CD14-positive monocyte (primary cell): Measurements from ENCODE around the gene SNX2. TPM values are rescaled to one million over a fixed set of nuclear protein-coding genes. Genes with fewer than 3 reads are reported as not detected.
"Not testable (repeated sequence)": the region's sequence is repeated elsewhere in the genome, so short reads cannot be mapped to it uniquely, and the experiment has no call there.

Source experiments
- DNase-seq, 3 donors: peaks; one replicate each; pipeline ENCODE4 v3.0.0-alpha.2; 2011 to 2022
- H2AFZ ChIP-seq: 2 replicates; pipeline ENCODE4 v1.6.0; 2012; ENCODE audit warnings: mild to moderate bottlenecking, low read depth, low read length, inconsistent platforms; ENCODE audit not compliant: insufficient read depth, poor library complexity, severe bottlenecking
- H3K27ac ChIP-seq, 2 donors: 1 replicate in 1 of 2; 2 replicates in 1 of 2; pipeline ENCODE4 v1.5.1; 2012 to 2013; ENCODE audit warnings: low read length in 2 of 2, control low read depth in 1 of 2, inconsistent platforms in 1 of 2, low read depth in 1 of 2, mild to moderate bottlenecking in 1 of 2
- H3K27me3 ChIP-seq, 2 donors: one replicate each; pipeline versions ENCODE4 v1.6.0 to v1.6.1; 2011 to 2013; ENCODE audit warnings: low read length in 2 of 2; ENCODE audit not compliant: control insufficient read depth in 2 of 2, insufficient read depth in 2 of 2
- H3K36me3 ChIP-seq, 2 donors: replicated peaks in 1 of 2; 1 replicate in 1 of 2; 2 replicates in 1 of 2; pipeline versions ENCODE4 v1.5.1 to v1.6.1; 2012 to 2013; ENCODE audit warnings: low read length in 2 of 2, control low read depth in 1 of 2, inconsistent platforms in 1 of 2, mild to moderate bottlenecking in 1 of 2; ENCODE audit not compliant: insufficient read depth in 2 of 2, control insufficient read depth in 1 of 2
- H3K4me1 ChIP-seq, 2 donors: 1 replicate in 1 of 2; 2 replicates in 1 of 2; pipeline versions ENCODE4 v1.5.1 to v1.6.1; 2012 to 2013; ENCODE audit warnings: low read length in 2 of 2, control low read depth in 1 of 2, inconsistent platforms in 1 of 2, mild to moderate bottlenecking in 1 of 2, moderate library complexity in 1 of 2; ENCODE audit not compliant: insufficient read depth in 2 of 2, control insufficient read depth in 1 of 2
- H3K4me2 ChIP-seq: replicated peaks from 2 replicates; pipeline ENCODE3; 2012; ENCODE audit warnings: low read length, moderate library complexity, mild to moderate bottlenecking; ENCODE audit not compliant: poor library complexity, severe bottlenecking; ENCODE audit errors: extremely low read depth
- H3K4me3 ChIP-seq, 3 experiments: fragments of 200-600 bp in 1 of 3; sonication (generic) in 1 of 3; replicated peaks in 1 of 3; 1 replicate in 2 of 3; 2 replicates in 1 of 3; pipeline ENCODE4 v1.5.1; 2011 to 2013; ENCODE audit warnings: low read length in 3 of 3, mild to moderate bottlenecking in 3 of 3, control low read depth in 2 of 3, low read depth in 2 of 3, inconsistent platforms in 1 of 3, moderate library complexity in 1 of 3
- H3K79me2 ChIP-seq: 2 replicates; pipeline ENCODE4 v1.6.0; 2012; ENCODE audit warnings: mild to moderate bottlenecking, control low read depth, inconsistent platforms, low read length, moderate library complexity; ENCODE audit not compliant: insufficient read depth
- H3K9ac ChIP-seq: 2 replicates; pipeline ENCODE4 v1.6.0; 2017; ENCODE audit warnings: low read length, mild to moderate bottlenecking; ENCODE audit not compliant: insufficient read depth, poor library complexity, severe bottlenecking
- H3K9me3 ChIP-seq, 2 donors: replicated peaks in 1 of 2; 1 replicate in 1 of 2; 2 replicates in 1 of 2; pipeline versions ENCODE4 v1.5.1 to v1.6.1; 2012 to 2013; ENCODE audit warnings: low read length in 2 of 2, control low read depth in 1 of 2; ENCODE audit not compliant: control insufficient read depth in 1 of 2, insufficient read depth in 1 of 2
- H4K20me1 ChIP-seq: 2 replicates; pipeline ENCODE4 v1.6.0; 2012; ENCODE audit warnings: mild to moderate bottlenecking, low read length, control low read depth, moderate library complexity; ENCODE audit not compliant: insufficient read depth
- H3K27ac Mint-ChIP-seq, 7 donors: one replicate each; pipeline ENCODE4 v1.8.0; 2020; ENCODE audit warnings: mild to moderate bottlenecking in 7 of 7, mixed read lengths in 7 of 7, moderate library complexity in 6 of 7, inconsistent platforms in 2 of 7
- H3K27me3 Mint-ChIP-seq, 3 donors: one replicate each; pipeline ENCODE4 v1.8.0; 2021 to 2022; ENCODE audit warnings: low read depth in 3 of 3, mild to moderate bottlenecking in 3 of 3, mixed read lengths in 3 of 3, moderate library complexity in 3 of 3, inconsistent platforms in 1 of 3
- H3K36me3 Mint-ChIP-seq, 2 donors: one replicate each; pipeline ENCODE4 v1.8.0; 2020; ENCODE audit warnings: mixed read lengths in 2 of 2, inconsistent platforms in 1 of 2, mild to moderate bottlenecking in 1 of 2
- H3K4me1 Mint-ChIP-seq: one replicate; pipeline ENCODE4 v1.8.0; 2020; ENCODE audit warnings: mild to moderate bottlenecking, mixed read lengths
- H3K4me3 Mint-ChIP-seq, 2 donors: one replicate each; pipeline ENCODE4 v1.8.0; 2020; ENCODE audit warnings: mild to moderate bottlenecking in 2 of 2, mixed read lengths in 2 of 2, moderate library complexity in 1 of 2
- H3K9me3 Mint-ChIP-seq, 7 donors: one replicate each; pipeline ENCODE4 v1.8.0; 2020 to 2022; ENCODE audit warnings: mixed read lengths in 7 of 7, mild to moderate bottlenecking in 6 of 7, moderate library complexity in 6 of 7, inconsistent platforms in 2 of 7
- WGBS: methylation state at CpG from one replicate; pipeline ENCODE4 v1.1.5; 2013; ENCODE audit warnings: missing lambda C conversion rate; ENCODE audit not compliant: insufficient coverage; 5-methylcytosine and 5-hydroxymethylcytosine counted together
- intact Hi-C, 2 donors: fragments of 100-400 bp; cut with micrococcal nuclease; formaldehyde crosslinking; loops; one replicate each; pipeline versions ENCODE4 v1.15.0 to v1.15.1; 2023
- polyA plus RNA-seq, 3 donors: library from polyadenylated mRNA; depleted of rRNA in 1 of 3; unstranded in 2 of 3; stranded (reverse) in 1 of 3; fragments of 300-500 nt in 2 of 3; fragments of >200 nt in 1 of 3; fragmentation: Illumina TruSeq in 2 of 3; gene quantifications; 1 replicate in 2 of 3; 2 replicates in 1 of 3; pipeline ENCODE4 v1.2.3, GENCODE V29; 2012 to 2021
- TF ChIP-seq, protein P1 (sequence below): fragments of 200-600 bp; IDR thresholded peaks from one replicate; pipeline ENCODE4 v1.8.0; 2022; ENCODE audit warnings: antibody characterized with exemption, mild to moderate bottlenecking

The SNX2 gene
- polyA plus RNA-seq, 3 donors = 84.6 to 264 (median 263) TPM

DNA sequence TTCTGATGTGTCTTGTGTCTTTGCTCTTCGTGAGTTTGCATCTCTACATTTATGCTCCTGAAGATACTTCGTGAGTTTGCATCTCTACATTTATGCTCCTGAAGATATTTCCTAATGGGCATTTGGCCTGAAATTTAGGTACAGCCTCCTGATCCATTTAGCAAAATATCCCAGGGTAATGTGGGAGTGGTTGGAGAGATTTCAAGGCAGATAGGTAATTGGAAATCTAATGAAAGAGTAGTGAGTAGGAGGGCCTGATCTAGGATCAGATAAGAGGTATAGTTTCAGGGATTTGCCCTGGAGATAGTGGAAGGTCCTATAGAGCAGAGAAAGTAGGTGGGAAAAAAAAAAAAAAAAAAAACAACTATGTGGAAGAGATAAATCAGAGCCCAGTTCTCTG, 14.6 kb upstream of the SNX2 start:
- H3K79me2 ChIP-seq = no peaks in the 10 kb centered on the region
- TF ChIP-seq, protein P1, sequence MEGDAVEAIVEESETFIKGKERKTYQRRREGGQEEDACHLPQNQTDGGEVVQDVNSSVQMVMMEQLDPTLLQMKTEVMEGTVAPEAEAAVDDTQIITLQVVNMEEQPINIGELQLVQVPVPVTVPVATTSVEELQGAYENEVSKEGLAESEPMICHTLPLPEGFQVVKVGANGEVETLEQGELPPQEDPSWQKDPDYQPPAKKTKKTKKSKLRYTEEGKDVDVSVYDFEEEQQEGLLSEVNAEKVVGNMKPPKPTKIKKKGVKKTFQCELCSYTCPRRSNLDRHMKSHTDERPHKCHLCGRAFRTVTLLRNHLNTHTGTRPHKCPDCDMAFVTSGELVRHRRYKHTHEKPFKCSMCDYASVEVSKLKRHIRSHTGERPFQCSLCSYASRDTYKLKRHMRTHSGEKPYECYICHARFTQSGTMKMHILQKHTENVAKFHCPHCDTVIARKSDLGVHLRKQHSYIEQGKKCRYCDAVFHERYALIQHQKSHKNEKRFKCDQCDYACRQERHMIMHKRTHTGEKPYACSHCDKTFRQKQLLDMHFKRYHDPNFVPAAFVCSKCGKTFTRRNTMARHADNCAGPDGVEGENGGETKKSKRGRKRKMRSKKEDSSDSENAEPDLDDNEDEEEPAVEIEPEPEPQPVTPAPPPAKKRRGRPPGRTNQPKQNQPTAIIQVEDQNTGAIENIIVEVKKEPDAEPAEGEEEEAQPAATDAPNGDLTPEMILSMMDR = no peak
- H3K4me3 Mint-ChIP-seq = no peak overlapping the region
- peaks cover 23 to 25% of the 10 kb centered on the region in 2 donors for H3K4me1 ChIP-seq
- H3K9me3 ChIP-seq = no peaks in the 10 kb centered on the region
- no peak overlapping the region for H3K27ac Mint-ChIP-seq
- H3K4me2 ChIP-seq = no peak overlapping the region
- peaks cover 1 to 3% (median 2%) of the 10 kb centered on the region in 3 donors for H3K27me3 Mint-ChIP-seq
- H2AFZ ChIP-seq = no peak overlapping the region
- no peaks in the 10 kb centered on the region for H4K20me1 ChIP-seq
- WGBS = no CpG with 5 or more reads among the region's 2 CpGs
- H3K36me3 ChIP-seq = no peaks in the 10 kb centered on the region
- no peak overlapping the region for H3K9ac ChIP-seq
- H3K27me3 ChIP-seq = no peaks in the 10 kb centered on the region
- H3K36me3 Mint-ChIP-seq = no peaks in the 10 kb centered on the region
- intact Hi-C loops = no loop called here
- peaks cover 24% of the 10 kb centered on the region for H3K4me1 Mint-ChIP-seq
- peaks cover 0 to under 1% (median 0%) of the 10 kb centered on the region in 7 donors for H3K9me3 Mint-ChIP-seq
- no peak overlapping the region for H3K27ac ChIP-seq
- H3K4me3 ChIP-seq = no peak overlapping the region
- no peak for DNase-seq

GRCh38 chr5:122761115-122761514, 13.8 kb upstream of the SNX2 start:
- Mint-ChIP-seq H3K36me3 (no peaks in the 10 kb centered on the region), H3K27ac (no peak overlapping the region), H3K4me1 (peaks cover 16% of the 10 kb centered on the region), H3K27me3 (peaks cover 0 to 2% (median 1%) of the 10 kb centered on the region in 3 donors), H3K9me3 (peaks cover 0 to 4% (median 0%) of the 10 kb centered on the region in 7 donors), H3K4me3 (no peak overlapping the region)
- Histone ChIP-seq H3K79me2 (no peaks in the 10 kb centered on the region), H4K20me1 (no peaks in the 10 kb centered on the region), H3K4me2 (no peak overlapping the region), H3K27me3 (no peaks in the 10 kb centered on the region), H3K4me3 (no peak overlapping the region), H3K27ac (no peak overlapping the region), H3K36me3 (no peaks in the 10 kb centered on the region), H3K4me1 (peaks cover 14 to 17% of the 10 kb centered on the region in 2 donors), H3K9ac (no peak overlapping the region), H2AFZ (no peak overlapping the region), H3K9me3 (no peaks in the 10 kb centered on the region)
- intact Hi-C loops = no loop called here
- 71% methylated on average over 1 of the region's 1 CpG for WGBS
- DNase-seq = no peak
- TF ChIP-seq, protein P1 = no peak

- H3K36me3 ChIP-seq, H4K20me1 ChIP-seq, H3K9me3 ChIP-seq, H3K4me3 Mint-ChIP-seq, H2AFZ ChIP-seq, DNase-seq, H3K36me3 Mint-ChIP-seq, H3K27ac ChIP-seq, H3K27me3 Mint-ChIP-seq, H3K27ac Mint-ChIP-seq, H3K9me3 Mint-ChIP-seq, H3K4me2 ChIP-seq, H3K27me3 ChIP-seq, intact Hi-C loops, H3K9ac ChIP-seq, H3K4me3 ChIP-seq, H3K79me2 ChIP-seq: not testable (repeated sequence)
- H3K4me1 Mint-ChIP-seq = peaks cover 11% of the 10 kb centered on the region
- H3K4me1 ChIP-seq = peaks cover 7 to 11% of the 10 kb centered on the region in 2 donors
- 100% methylated on average over 2 of the region's 5 CpGs for WGBS
These were observed 13.0 kb upstream of the SNX2 start for GRCh38 chr5:122761896-122762295.
